Measurements from ENCODE around the gene CDK6.

DNA sequence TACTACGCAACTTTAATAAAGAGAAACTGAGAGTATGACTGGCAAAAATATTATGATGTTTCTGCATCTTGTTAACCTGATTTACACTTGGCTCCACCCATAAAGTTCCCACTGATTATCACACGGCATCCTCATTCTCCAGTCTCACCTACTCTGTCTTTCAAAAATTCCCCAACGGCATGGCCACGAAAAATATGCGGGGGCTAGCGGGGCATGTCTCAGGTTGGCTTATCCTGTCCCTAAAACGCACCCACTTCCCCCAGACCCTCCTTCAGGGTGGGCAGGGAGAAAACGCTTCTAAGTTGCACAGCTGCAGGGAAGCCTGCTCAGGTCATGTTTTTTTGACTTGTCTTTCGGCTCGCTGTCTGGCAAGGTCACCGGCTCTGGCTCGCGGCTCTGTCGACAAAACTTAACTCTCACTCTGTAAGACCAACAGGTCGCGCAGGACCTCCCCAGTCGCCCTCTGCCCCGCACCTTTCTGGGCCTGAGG, 3.8 kb downstream of the CDK6 start:
- TF ChIP-seq POLR2A (IDR thresholded peaks at IDR 0.05): no peak
- TF ChIP-seq, protein P1, sequence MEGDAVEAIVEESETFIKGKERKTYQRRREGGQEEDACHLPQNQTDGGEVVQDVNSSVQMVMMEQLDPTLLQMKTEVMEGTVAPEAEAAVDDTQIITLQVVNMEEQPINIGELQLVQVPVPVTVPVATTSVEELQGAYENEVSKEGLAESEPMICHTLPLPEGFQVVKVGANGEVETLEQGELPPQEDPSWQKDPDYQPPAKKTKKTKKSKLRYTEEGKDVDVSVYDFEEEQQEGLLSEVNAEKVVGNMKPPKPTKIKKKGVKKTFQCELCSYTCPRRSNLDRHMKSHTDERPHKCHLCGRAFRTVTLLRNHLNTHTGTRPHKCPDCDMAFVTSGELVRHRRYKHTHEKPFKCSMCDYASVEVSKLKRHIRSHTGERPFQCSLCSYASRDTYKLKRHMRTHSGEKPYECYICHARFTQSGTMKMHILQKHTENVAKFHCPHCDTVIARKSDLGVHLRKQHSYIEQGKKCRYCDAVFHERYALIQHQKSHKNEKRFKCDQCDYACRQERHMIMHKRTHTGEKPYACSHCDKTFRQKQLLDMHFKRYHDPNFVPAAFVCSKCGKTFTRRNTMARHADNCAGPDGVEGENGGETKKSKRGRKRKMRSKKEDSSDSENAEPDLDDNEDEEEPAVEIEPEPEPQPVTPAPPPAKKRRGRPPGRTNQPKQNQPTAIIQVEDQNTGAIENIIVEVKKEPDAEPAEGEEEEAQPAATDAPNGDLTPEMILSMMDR (IDR thresholded peaks at IDR 0.05): no peak

Measured in prostate gland (tissue), 2 donors.